ENCODE results near the gene HAGH.
"Not testable (repeated sequence)": the region's sequence is repeated elsewhere in the genome, so short reads cannot be mapped to it uniquely, and the experiment has no call there.

Gene HAGH

GRCh38 chr16:1826691-1827573 is at the start of gene HAGH, which contains the start of gene FAHD1:
HAGH (minus strand) TSS chr16:1826825; CDS start chr16:1826787, 38 bp downstream.
FAHD1 (plus strand) TSS chr16:1827206; CDS start chr16:1827239, 33 bp downstream.
- peak; percentile 76 for DNase-seq

GRCh38 chr16:1876066-1876465 is 49.4 kb upstream of the HAGH start:
- DNase-seq, result not testable (repeated sequence)

GRCh38 chr16:1874854-1875253 is 48.2 kb upstream of the HAGH start:
- DNase-seq, result no peak

GRCh38 chr16:1871974-1872635 is 45.5 kb upstream of the HAGH start, which contains the start of gene MEIOB:
MEIOB (minus strand) TSS chr16:1872164; CDS start chr16:1868175, 3,989 bp downstream.
- no peak for DNase-seq

GRCh38 chr16:1870365-1871082 is 43.9 kb upstream of the HAGH start:
- DNase-seq, result peak; percentile 53

- DNase-seq, result no peak
These were observed 39.5 kb upstream of the HAGH start for GRCh38 chr16:1865902-1866690.

GRCh38 chr16:1863681-1864460 is 37.2 kb upstream of the HAGH start:
- peak; percentile 55 for DNase-seq

- no peak for DNase-seq
These were observed 35.8 kb upstream of the HAGH start for GRCh38 chr16:1862394-1862793.

GRCh38 chr16:1861730-1862129 is 35.1 kb upstream of the HAGH start:
- no peak for DNase-seq

GRCh38 chr16:1859650-1860049 is 33.0 kb upstream of the HAGH start:
- no peak for DNase-seq

- no peak for DNase-seq
These were observed 31.7 kb upstream of the HAGH start for GRCh38 chr16:1858189-1858865.

- DNase-seq, result no peak
These were observed 30.9 kb upstream of the HAGH start for GRCh38 chr16:1857433-1858097.

GRCh38 chr16:1851793-1852192 is 25.2 kb upstream of the HAGH start:
- no peak for DNase-seq

- DNase-seq, result no peak
These were observed 24.4 kb upstream of the HAGH start for GRCh38 chr16:1850981-1851380.

- no peak for DNase-seq
These were observed 19.8 kb upstream of the HAGH start for GRCh38 chr16:1846416-1846815.

- DNase-seq, result no peak
These were observed 19.4 kb upstream of the HAGH start for GRCh38 chr16:1845985-1846384.

GRCh38 chr16:1839554-1839953 is 12.9 kb upstream of the HAGH start:
- DNase-seq, result no peak

GRCh38 chr16:1834096-1834495 is 7.5 kb upstream of the HAGH start:
- DNase-seq, result no peak

- peak; percentile 21 for DNase-seq
These were observed 6.3 kb upstream of the HAGH start for GRCh38 chr16:1832838-1833454.

All from SHP77 treated with DMSO at 0.1 percent for 48 hours (cell line).